SK-N-SH (cell line): ENCODE results near the gene OR1N1. TPM values are rescaled to one million over a fixed set of nuclear protein-coding genes. Genes with fewer than 3 reads are reported as not detected.

Experiments used
- CTCF ChIA-PET: fragments of 300-600, 350-600 bp; formaldehyde crosslinking; extraction: SDS; loops from one replicate; lab custom pipeline; 2021; lab: Yijun Ruan, JAX
- POLR2A ChIA-PET: fragments of 350-600 bp; sonication (Branson Sonifier 250); formaldehyde crosslinking; extraction: SDS; loops from one replicate; lab custom pipeline; 2020; ENCODE audit warnings: antibody characterized with exemption, inconsistent platforms; lab: Yijun Ruan, JAX
- DNase-seq: peaks from one replicate; pipeline ENCODE4 v3.0.0; 2012
- H2AFZ ChIP-seq: fragments of 200-600 bp; sonication (generic); 2 replicates; pipeline ENCODE4 v1.8.1; 2016; ENCODE audit warnings: antibody characterized with exemption, mild to moderate bottlenecking, low read depth
- H3F3A ChIP-seq: fragments of 200-600 bp; sonication (generic); replicated peaks from 2 replicates; pipeline ENCODE3; 2016; ENCODE audit warnings: antibody characterized with exemption, mild to moderate bottlenecking; ENCODE audit not compliant: insufficient read depth
- H3K27ac ChIP-seq, 2 experiments: fragments of 200-500 bp in 1 of 2; fragments of 200-600 bp in 1 of 2; sonication (Bioruptor generic) in 1 of 2; sonication (generic), shearing (Covaris generic) in 1 of 2; 2 replicates each; pipeline versions ENCODE4 v1.5.1 to v1.6.1; 2014 to 2016; ENCODE audit warnings: low read depth in 2 of 2, inconsistent platforms in 1 of 2, low read length in 1 of 2, mild to moderate bottlenecking in 1 of 2, mixed read lengths in 1 of 2
- H3K27me3 ChIP-seq: fragments of 200-600 bp; sonication (generic), shearing (Covaris generic); 2 replicates; pipeline ENCODE4 v1.6.1; 2016; ENCODE audit warnings: mixed run types; ENCODE audit not compliant: insufficient read depth
- H3K36me3 ChIP-seq, 2 experiments: fragments of 200-500 bp in 1 of 2; fragments of 200-600 bp in 1 of 2; sonication (Bioruptor generic) in 1 of 2; sonication (generic) in 1 of 2; replicated peaks in 1 of 2; 2 replicates each; pipeline versions ENCODE3 to v1.5.1; 2014 to 2016; ENCODE audit warnings: low read length in 1 of 2, mild to moderate bottlenecking in 1 of 2; ENCODE audit not compliant: insufficient read depth in 2 of 2, control insufficient read depth in 1 of 2
- H3K4me1 ChIP-seq, 2 experiments: fragments of 200-500 bp in 1 of 2; fragments of 200-600 bp in 1 of 2; sonication (Bioruptor generic) in 1 of 2; sonication (generic), shearing (Covaris generic) in 1 of 2; 2 replicates each; pipeline versions ENCODE4 v1.5.1 to v1.6.1; 2014 to 2016; ENCODE audit warnings: low read depth in 1 of 2, low read length in 1 of 2, mixed run types in 1 of 2; ENCODE audit not compliant: insufficient read depth in 2 of 2, control insufficient read depth in 1 of 2
- H3K4me2 ChIP-seq: fragments of 200-600 bp; sonication (generic), shearing (Covaris generic); 2 replicates; pipeline ENCODE4 v1.6.1; 2017; ENCODE audit warnings: mixed run types
- H3K4me3 ChIP-seq, 2 experiments: fragments of 200-500 bp in 1 of 2; fragments of 200-600 bp in 1 of 2; sonication (Bioruptor generic) in 1 of 2; sonication (generic), shearing (Covaris generic) in 1 of 2; 2 replicates each; pipeline versions ENCODE4 v1.5.1 to v1.8.1; 2014 to 2016; ENCODE audit warnings: low read depth in 2 of 2, inconsistent platforms in 1 of 2, low read length in 1 of 2, mild to moderate bottlenecking in 1 of 2, mixed read lengths in 1 of 2, moderate library complexity in 1 of 2
- H3K79me2 ChIP-seq: fragments of 200-600 bp; sonication (generic); 2 replicates; pipeline ENCODE4 v1.8.1; 2017; ENCODE audit warnings: mild to moderate bottlenecking; ENCODE audit not compliant: insufficient read depth
- H3K9ac ChIP-seq: fragments of 200-600 bp; sonication (generic); 2 replicates; pipeline ENCODE4 v1.6.1; 2017; ENCODE audit warnings: mixed run types
- H3K9me2 ChIP-seq: fragments of 200-600 bp; sonication (generic); 2 replicates; pipeline ENCODE4 v1.6.1; 2017; ENCODE audit warnings: mixed run types
- H3K9me3 ChIP-seq: fragments of 200-600 bp; sonication (generic); 2 replicates; pipeline ENCODE4 v1.6.1; 2017; ENCODE audit warnings: mixed run types, mild to moderate bottlenecking, moderate library complexity
- H4K20me1 ChIP-seq: fragments of 200-600 bp; sonication (generic); 2 replicates; pipeline ENCODE4 v1.6.1; 2017; ENCODE audit warnings: mild to moderate bottlenecking, mixed run types; ENCODE audit not compliant: insufficient read depth
- CHD2 ChIP-seq: fragments of 150-350 bp; IDR thresholded peaks from 2 replicates; pipeline ENCODE4 v1.6.1; 2018; ENCODE audit warnings: low read length; ENCODE audit not compliant: partially characterized antibody
- FOXJ3 ChIP-seq: sonication (generic); formaldehyde crosslinking; IDR thresholded peaks from 2 replicates; pipeline ENCODE4 v1.5.1; 2020; ENCODE audit warnings: mild to moderate bottlenecking, missing genetic modification reagents
- FOXM1 ChIP-seq: IDR thresholded peaks from 2 replicates; pipeline ENCODE4 v1.4.0; 2012; ENCODE audit warnings: low read depth, mild to moderate bottlenecking
- GABPA ChIP-seq: IDR thresholded peaks from 2 replicates; pipeline ENCODE4 v1.4.0; 2012; ENCODE audit warnings: low read depth, mild to moderate bottlenecking
- GATA2 ChIP-seq: sonication (generic); formaldehyde crosslinking; IDR thresholded peaks from 2 replicates; pipeline ENCODE4 v1.5.0; 2020; ENCODE audit warnings: mild to moderate bottlenecking, missing genetic modification reagents
- JUND ChIP-seq: IDR thresholded peaks from 2 replicates; pipeline ENCODE4 v1.4.0; 2012
- POLR2AphosphoS5 ChIP-seq: IDR thresholded peaks from 2 replicates; pipeline ENCODE4 v1.6.1; 2012; ENCODE audit warnings: low read depth, low read length
- RAD21 ChIP-seq: IDR thresholded peaks from 2 replicates; pipeline ENCODE4 v1.6.1; 2012; ENCODE audit warnings: mild to moderate bottlenecking, low read length
- RCOR1 ChIP-seq: fragments of 150-350 bp; IDR thresholded peaks from 2 replicates; pipeline ENCODE4 v1.6.1; 2017; ENCODE audit warnings: antibody characterized with exemption, low read length
- SIN3A ChIP-seq: IDR thresholded peaks from 2 replicates; pipeline ENCODE4 v1.6.1; 2012; ENCODE audit warnings: low read depth, mild to moderate bottlenecking, low read length, moderate library complexity, borderline replicate concordance
- TCF12 ChIP-seq: IDR thresholded peaks from 2 replicates; pipeline ENCODE4 v1.4.0; 2012
- YY1 ChIP-seq: IDR thresholded peaks from 2 replicates; pipeline ENCODE4 v1.4.0; 2012; ENCODE audit warnings: low read depth, mild to moderate bottlenecking
- WGBS: methylation state at CpG from one replicate; pipeline ENCODE4 v1.1.6; 2017; ENCODE audit warnings: low lambda C conversion rate; 5-methylcytosine and 5-hydroxymethylcytosine counted together
- polyA plus RNA-seq, 3 experiments: library from polyadenylated mRNA; depleted of rRNA; stranded (reverse); fragments of >200 nt; gene quantifications; 2 replicates each; pipeline ENCODE4 v1.2.3, GENCODE V29; 2012
- TF ChIP-seq, protein P1 (sequence below): IDR thresholded peaks from 2 replicates; pipeline ENCODE4 v1.4.0; 2012; ENCODE audit warnings: low read depth
- TF ChIP-seq, protein P2 (sequence below): fragments of 150-350 bp; IDR thresholded peaks from 2 replicates; pipeline ENCODE4 v1.6.1; 2017; ENCODE audit warnings: antibody characterized with exemption, low read length, low read depth, borderline replicate concordance
- TF ChIP-seq, protein P3 (sequence below): IDR thresholded peaks from 2 replicates; pipeline ENCODE4 v1.4.0; 2012; ENCODE audit warnings: low read depth, borderline replicate concordance
- TF ChIP-seq, protein P4 (sequence below): fragments of 200-600 bp; sonication (generic); IDR thresholded peaks from 2 replicates; pipeline ENCODE4 v1.6.1; 2017; ENCODE audit warnings: antibody characterized with exemption, mild to moderate bottlenecking, moderate library complexity
- TF ChIP-seq, protein P5 (sequence below): IDR thresholded peaks from 2 replicates; pipeline ENCODE4 v1.6.1; 2012; ENCODE audit warnings: mild to moderate bottlenecking, low read depth, low read length, moderate library complexity
- TF ChIP-seq, protein P6 (sequence below): fragments of 150-350 bp; IDR thresholded peaks from 2 replicates; pipeline ENCODE4 v1.6.1; 2016; ENCODE audit warnings: mild to moderate bottlenecking, low read depth, low read length

OR1N1 gene
- polyA plus RNA-seq, 1 of the 3 experiments (the other 2 are of a cell fraction): not detected

DNA sequence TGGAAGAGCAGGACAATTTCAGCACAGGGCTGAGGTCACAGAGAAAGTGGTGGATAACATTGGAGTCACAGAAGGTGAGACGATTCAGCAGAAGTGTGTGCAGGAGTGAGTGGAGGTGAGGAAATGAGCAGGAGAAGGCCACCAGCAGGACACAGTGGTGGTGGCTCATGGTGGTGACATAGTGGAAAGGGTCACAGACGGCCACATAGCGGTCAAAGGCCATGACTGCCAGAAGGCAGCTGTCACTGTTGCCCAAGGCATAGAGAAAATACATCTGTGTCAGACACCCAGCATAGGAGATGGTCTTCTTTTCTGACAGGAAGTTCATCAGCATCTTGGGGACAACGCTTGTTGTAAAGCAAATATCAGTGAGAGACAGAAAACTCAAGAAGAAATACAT lies 40.8 kb upstream of the OR1N1 start:
- Histone ChIP-seq H3K4me2 (no peak overlapping the region), H3K4me1 (no peaks in the 10 kb centered on the region), H4K20me1 (no peaks in the 10 kb centered on the region), H3K9me2 (no peaks in the 10 kb centered on the region), H3K4me3 (no peak overlapping the region), H3F3A (no peaks in the 10 kb centered on the region), H3K36me3 (no peaks in the 10 kb centered on the region), H3K9ac (no peak overlapping the region), H2AFZ (no peak overlapping the region), H3K27ac (no peak overlapping the region), H3K9me3 (no peaks in the 10 kb centered on the region), H3K79me2 (no peaks in the 10 kb centered on the region), H3K27me3 (no peaks in the 10 kb centered on the region)
- ChIA-PET POLR2A (no interaction called here), CTCF (no interaction called here)
- 17% methylated on average over 4 of the region's 4 CpGs for WGBS
- TF ChIP-seq, protein P1, sequence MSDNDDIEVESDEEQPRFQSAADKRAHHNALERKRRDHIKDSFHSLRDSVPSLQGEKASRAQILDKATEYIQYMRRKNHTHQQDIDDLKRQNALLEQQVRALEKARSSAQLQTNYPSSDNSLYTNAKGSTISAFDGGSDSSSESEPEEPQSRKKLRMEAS: no peak
- DNase-seq: no peak

DNA sequence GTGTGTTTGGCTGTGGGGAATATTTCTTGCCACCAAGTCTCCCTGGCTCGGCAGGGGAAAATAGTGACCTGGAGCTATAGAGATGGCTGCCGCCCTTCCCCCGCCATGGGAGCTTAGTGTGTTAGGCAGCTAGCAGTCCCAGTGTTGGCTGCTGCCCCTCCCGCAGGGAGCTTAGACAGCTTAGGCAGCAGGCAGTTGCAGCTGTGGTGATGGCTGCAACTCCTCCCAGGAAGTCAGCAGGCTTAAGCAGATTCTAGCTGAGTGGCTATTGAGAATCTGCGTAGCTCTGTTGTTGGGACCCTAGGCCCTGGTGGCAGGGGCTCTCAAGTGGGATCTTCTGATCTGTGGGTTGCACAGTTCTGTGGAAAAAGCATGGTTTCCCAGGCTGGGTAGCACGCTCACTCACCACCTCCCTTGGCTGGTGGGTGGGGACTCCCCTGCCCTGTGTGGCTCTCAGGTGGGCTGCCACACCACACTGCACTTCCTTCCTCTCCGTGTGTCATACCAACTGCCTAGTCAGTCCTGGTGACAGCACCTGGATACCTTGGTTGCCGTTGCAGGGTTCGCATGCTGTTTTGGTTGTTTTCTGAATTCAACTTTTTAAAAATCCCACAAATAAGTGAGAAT lies 35.2 kb upstream of the OR1N1 start:
- Histone ChIP-seq H3K36me3 (no peaks in the 10 kb centered on the region), H3K79me2 (no peaks in the 10 kb centered on the region), H3K9me3 (no peaks in the 10 kb centered on the region), H3K27ac (no peak overlapping the region), H3K4me3 (no peak overlapping the region), H3K4me2 (no peak overlapping the region), H3K9me2 (no peaks in the 10 kb centered on the region), H3K4me1 (no peaks in the 10 kb centered on the region), H4K20me1 (no peaks in the 10 kb centered on the region), H2AFZ (no peak overlapping the region), H3K9ac (no peak overlapping the region), H3K27me3 (no peaks in the 10 kb centered on the region), H3F3A (no peaks in the 10 kb centered on the region)
- 23% methylated on average over 6 of the region's 9 CpGs for WGBS
- POLR2A ChIA-PET: no interaction called here
- CTCF ChIA-PET: interaction anchor here (1.0 kb wide), 1 partner anchor 98 kb away, joined by 3 read pairs; no protein-coding TSS in a partner anchor
- DNase-seq: no peak
- TF ChIP-seq RCOR1: no peak
- TF ChIP-seq SIN3A: no peak
- TF ChIP-seq, protein P2, sequence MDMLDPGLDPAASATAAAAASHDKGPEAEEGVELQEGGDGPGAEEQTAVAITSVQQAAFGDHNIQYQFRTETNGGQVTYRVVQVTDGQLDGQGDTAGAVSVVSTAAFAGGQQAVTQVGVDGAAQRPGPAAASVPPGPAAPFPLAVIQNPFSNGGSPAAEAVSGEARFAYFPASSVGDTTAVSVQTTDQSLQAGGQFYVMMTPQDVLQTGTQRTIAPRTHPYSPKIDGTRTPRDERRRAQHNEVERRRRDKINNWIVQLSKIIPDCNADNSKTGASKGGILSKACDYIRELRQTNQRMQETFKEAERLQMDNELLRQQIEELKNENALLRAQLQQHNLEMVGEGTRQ: no peak
- no peak for TF ChIP-seq YY1
- TF ChIP-seq, protein P3, sequence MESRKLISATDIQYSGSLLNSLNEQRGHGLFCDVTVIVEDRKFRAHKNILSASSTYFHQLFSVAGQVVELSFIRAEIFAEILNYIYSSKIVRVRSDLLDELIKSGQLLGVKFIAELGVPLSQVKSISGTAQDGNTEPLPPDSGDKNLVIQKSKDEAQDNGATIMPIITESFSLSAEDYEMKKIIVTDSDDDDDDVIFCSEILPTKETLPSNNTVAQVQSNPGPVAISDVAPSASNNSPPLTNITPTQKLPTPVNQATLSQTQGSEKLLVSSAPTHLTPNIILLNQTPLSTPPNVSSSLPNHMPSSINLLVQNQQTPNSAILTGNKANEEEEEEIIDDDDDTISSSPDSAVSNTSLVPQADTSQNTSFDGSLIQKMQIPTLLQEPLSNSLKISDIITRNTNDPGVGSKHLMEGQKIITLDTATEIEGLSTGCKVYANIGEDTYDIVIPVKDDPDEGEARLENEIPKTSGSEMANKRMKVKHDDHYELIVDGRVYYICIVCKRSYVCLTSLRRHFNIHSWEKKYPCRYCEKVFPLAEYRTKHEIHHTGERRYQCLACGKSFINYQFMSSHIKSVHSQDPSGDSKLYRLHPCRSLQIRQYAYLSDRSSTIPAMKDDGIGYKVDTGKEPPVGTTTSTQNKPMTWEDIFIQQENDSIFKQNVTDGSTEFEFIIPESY: no peak
- TF ChIP-seq, protein P4, sequence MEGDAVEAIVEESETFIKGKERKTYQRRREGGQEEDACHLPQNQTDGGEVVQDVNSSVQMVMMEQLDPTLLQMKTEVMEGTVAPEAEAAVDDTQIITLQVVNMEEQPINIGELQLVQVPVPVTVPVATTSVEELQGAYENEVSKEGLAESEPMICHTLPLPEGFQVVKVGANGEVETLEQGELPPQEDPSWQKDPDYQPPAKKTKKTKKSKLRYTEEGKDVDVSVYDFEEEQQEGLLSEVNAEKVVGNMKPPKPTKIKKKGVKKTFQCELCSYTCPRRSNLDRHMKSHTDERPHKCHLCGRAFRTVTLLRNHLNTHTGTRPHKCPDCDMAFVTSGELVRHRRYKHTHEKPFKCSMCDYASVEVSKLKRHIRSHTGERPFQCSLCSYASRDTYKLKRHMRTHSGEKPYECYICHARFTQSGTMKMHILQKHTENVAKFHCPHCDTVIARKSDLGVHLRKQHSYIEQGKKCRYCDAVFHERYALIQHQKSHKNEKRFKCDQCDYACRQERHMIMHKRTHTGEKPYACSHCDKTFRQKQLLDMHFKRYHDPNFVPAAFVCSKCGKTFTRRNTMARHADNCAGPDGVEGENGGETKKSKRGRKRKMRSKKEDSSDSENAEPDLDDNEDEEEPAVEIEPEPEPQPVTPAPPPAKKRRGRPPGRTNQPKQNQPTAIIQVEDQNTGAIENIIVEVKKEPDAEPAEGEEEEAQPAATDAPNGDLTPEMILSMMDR: no peak
- no peak for TF ChIP-seq POLR2AphosphoS5
- no peak for TF ChIP-seq FOXM1
- no peak for TF ChIP-seq TCF12
- no peak for TF ChIP-seq RAD21
- TF ChIP-seq CHD2: no peak
- TF ChIP-seq GABPA: no peak
- TF ChIP-seq, protein P5, sequence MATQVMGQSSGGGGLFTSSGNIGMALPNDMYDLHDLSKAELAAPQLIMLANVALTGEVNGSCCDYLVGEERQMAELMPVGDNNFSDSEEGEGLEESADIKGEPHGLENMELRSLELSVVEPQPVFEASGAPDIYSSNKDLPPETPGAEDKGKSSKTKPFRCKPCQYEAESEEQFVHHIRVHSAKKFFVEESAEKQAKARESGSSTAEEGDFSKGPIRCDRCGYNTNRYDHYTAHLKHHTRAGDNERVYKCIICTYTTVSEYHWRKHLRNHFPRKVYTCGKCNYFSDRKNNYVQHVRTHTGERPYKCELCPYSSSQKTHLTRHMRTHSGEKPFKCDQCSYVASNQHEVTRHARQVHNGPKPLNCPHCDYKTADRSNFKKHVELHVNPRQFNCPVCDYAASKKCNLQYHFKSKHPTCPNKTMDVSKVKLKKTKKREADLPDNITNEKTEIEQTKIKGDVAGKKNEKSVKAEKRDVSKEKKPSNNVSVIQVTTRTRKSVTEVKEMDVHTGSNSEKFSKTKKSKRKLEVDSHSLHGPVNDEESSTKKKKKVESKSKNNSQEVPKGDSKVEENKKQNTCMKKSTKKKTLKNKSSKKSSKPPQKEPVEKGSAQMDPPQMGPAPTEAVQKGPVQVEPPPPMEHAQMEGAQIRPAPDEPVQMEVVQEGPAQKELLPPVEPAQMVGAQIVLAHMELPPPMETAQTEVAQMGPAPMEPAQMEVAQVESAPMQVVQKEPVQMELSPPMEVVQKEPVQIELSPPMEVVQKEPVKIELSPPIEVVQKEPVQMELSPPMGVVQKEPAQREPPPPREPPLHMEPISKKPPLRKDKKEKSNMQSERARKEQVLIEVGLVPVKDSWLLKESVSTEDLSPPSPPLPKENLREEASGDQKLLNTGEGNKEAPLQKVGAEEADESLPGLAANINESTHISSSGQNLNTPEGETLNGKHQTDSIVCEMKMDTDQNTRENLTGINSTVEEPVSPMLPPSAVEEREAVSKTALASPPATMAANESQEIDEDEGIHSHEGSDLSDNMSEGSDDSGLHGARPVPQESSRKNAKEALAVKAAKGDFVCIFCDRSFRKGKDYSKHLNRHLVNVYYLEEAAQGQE: no peak
- TF ChIP-seq, protein P6, sequence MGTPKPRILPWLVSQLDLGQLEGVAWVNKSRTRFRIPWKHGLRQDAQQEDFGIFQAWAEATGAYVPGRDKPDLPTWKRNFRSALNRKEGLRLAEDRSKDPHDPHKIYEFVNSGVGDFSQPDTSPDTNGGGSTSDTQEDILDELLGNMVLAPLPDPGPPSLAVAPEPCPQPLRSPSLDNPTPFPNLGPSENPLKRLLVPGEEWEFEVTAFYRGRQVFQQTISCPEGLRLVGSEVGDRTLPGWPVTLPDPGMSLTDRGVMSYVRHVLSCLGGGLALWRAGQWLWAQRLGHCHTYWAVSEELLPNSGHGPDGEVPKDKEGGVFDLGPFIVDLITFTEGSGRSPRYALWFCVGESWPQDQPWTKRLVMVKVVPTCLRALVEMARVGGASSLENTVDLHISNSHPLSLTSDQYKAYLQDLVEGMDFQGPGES: no peak
- no peak for TF ChIP-seq JUND
- no peak for TF ChIP-seq FOXJ3
- TF ChIP-seq GATA2 (CRISPR knock-in tag): no peak
